Measurements from ENCODE around the gene PTGS2. TPM values are rescaled to one million over a fixed set of nuclear protein-coding genes. Genes with fewer than 3 reads are reported as not detected.

The PTGS2 gene
- total RNA-seq: 10 to 100 TPM in 1 of 4 donors, 1 to 10 TPM in 3; 2.7 to 18.6 (median 4.3) TPM

GRCh38 chr1:186680245-186681061 is at the start of gene PTGS2:
Gene PTGS2 (minus strand): TSS chr1:186680423. CDS start chr1:186680290, 133 bp downstream.
- under 1% methylated on average over 38 of the region's 52 CpGs for WGBS
- intact Hi-C loops (cut with DNase I): loop anchor here (5.0 to 10.0 kb wide), 2 partner anchors 73 to 304 kb away; no protein-coding TSS in a partner anchor
- H3K9me3 ChIP-seq: no peaks in the 10 kb centered on the region

GRCh38 chr1:186722711-186723309 is 42.6 kb upstream of the PTGS2 start:
- H3K27ac ChIP-seq (replicated peaks in 1 of 4): no peak overlapping the region
- H3K9me3 ChIP-seq: no peaks in the 10 kb centered on the region
- TF ChIP-seq POLR2AphosphoS5 (IDR thresholded peaks at IDR 0.05): no peak
- peak in 2 of 3 experiments; percentile 31 to 42 for TF ChIP-seq CTCF (IDR thresholded peaks at IDR 0.05)
- H3K4me3 ChIP-seq: no peak overlapping the region
- no peaks in the 10 kb centered on the region for H3K4me1 ChIP-seq
- intact Hi-C loops (cut with DNase I): no loop called here
- H3K27me3 ChIP-seq: no peaks in the 10 kb centered on the region
- 63% methylated on average over 3 of the region's 3 CpGs for WGBS
- DNase-seq (ENCODE audit: extremely low spot score): no peak
- no peaks in the 10 kb centered on the region for H3K36me3 ChIP-seq

More at GRCh38 chr1:186680245-186681061, at the start of gene PTGS2:
- DNase-seq (ENCODE audit: extremely low spot score): peak; percentile 95
- Histone ChIP-seq H3K4me3 (peak within 1 kb of the TSS; percentile 65 to 83 (median 74)), H3K36me3 (peaks cover 0 to 22% (median 3%) of the 10 kb centered on the region in 4 donors), H3K27me3 (no peaks in the 10 kb centered on the region), H3K27ac (replicated peaks in 1 of 4) (peak within 1 kb of the TSS; percentile 89 to 94 (median 92)), H3K4me1 (peaks cover 0 to 25% (median 22%) of the 10 kb centered on the region in 4 donors)
- TF ChIP-seq POLR2AphosphoS5 (IDR thresholded peaks at IDR 0.05): peak; percentile 86 to 96
- peak; percentile 46 to 56 (median 48) for TF ChIP-seq CTCF (IDR thresholded peaks at IDR 0.05)
- TF ChIP-seq EP300 (IDR thresholded peaks at IDR 0.05): no peak
- peak; percentile 31 for TF ChIP-seq POLR2A (IDR thresholded peaks at IDR 0.05; ENCODE audit: low read depth)

- Histone ChIP-seq H3K4me1 (no peaks in the 10 kb centered on the region), H3K4me3 (no peak overlapping the region), H3K9me3 (no peaks in the 10 kb centered on the region), H3K27ac (replicated peaks in 1 of 4) (no peak overlapping the region), H3K36me3 (no peaks in the 10 kb centered on the region), H3K27me3 (no peaks in the 10 kb centered on the region)
- WGBS: 56% methylated on average over 2 of the region's 2 CpGs
- DNase-seq (ENCODE audit: extremely low spot score): no peak
- TF ChIP-seq POLR2A (IDR thresholded peaks at IDR 0.05; ENCODE audit: low read depth): no peak
- intact Hi-C loops (cut with DNase I): no loop called here
These were observed 37.1 kb upstream of the PTGS2 start for GRCh38 chr1:186717286-186717685.

- 66% methylated on average over 5 of the region's 5 CpGs for WGBS
These were observed 35.9 kb upstream of the PTGS2 start for GRCh38 chr1:186715887-186716809.

More at GRCh38 chr1:186715887-186716809, 35.9 kb upstream of the PTGS2 start:
- intact Hi-C loops (cut with DNase I): no loop called here
- H3K27ac ChIP-seq (replicated peaks in 1 of 4): no peak overlapping the region
- H3K4me3 ChIP-seq: no peak overlapping the region
- DNase-seq (ENCODE audit: extremely low spot score): no peak
- H3K27me3 ChIP-seq: no peaks in the 10 kb centered on the region
- H3K36me3 ChIP-seq: no peaks in the 10 kb centered on the region
- H3K9me3 ChIP-seq: no peaks in the 10 kb centered on the region
- no peak for TF ChIP-seq EP300 (IDR thresholded peaks at IDR 0.05)
- TF ChIP-seq POLR2A (IDR thresholded peaks at IDR 0.05; ENCODE audit: low read depth): no peak
- no peak for TF ChIP-seq CTCF (IDR thresholded peaks at IDR 0.05)
- TF ChIP-seq POLR2AphosphoS5 (IDR thresholded peaks at IDR 0.05): no peak
- H3K4me1 ChIP-seq: no peaks in the 10 kb centered on the region
